Right atrium auricular region (tissue), 2 donors: ENCODE data around the gene FBXO24. TPM values are rescaled to one million over a fixed set of nuclear protein-coding genes. Genes with fewer than 3 reads are reported as not detected.

Source experiments
- DNase-seq: peaks from one replicate; pipeline ENCODE4 v3.0.0-alpha.2; 2019; ENCODE audit warnings: low spot score
- H3K27ac ChIP-seq, 2 donors: fragments of 200-600 bp; sonication (generic); 1 replicate in 1 of 2; 2 replicates in 1 of 2; pipeline ENCODE4 v1.5.1; 2016 to 2019
- H3K27me3 ChIP-seq, 2 donors: fragments of 200-600 bp; sonication (generic); one replicate each; pipeline versions ENCODE4 v1.5.1 to v1.6.0; 2017 to 2019
- H3K36me3 ChIP-seq: fragments of 200-600 bp; sonication (generic); one replicate; pipeline ENCODE4 v1.5.1; 2016
- H3K4me1 ChIP-seq, 2 donors: fragments of 200-600 bp; sonication (generic); one replicate each; pipeline versions ENCODE4 v1.5.1 to v1.6.0; 2017 to 2019
- H3K4me3 ChIP-seq, 2 donors: fragments of 200-600 bp; sonication (generic); 1 replicate in 1 of 2; 2 replicates in 1 of 2; pipeline ENCODE4 v1.5.1; 2017 to 2019; ENCODE audit warnings: mild to moderate bottlenecking in 1 of 2, moderate library complexity in 1 of 2
- H3K9me3 ChIP-seq, 2 donors: fragments of 200-600 bp; sonication (generic); one replicate each; pipeline ENCODE4 v1.5.1; 2019
- CTCF ChIP-seq, 2 donors: fragments of 200-600 bp; sonication (generic); IDR thresholded peaks; one replicate each; pipeline ENCODE4 v1.5.1; 2019; ENCODE audit warnings: antibody characterized with exemption in 2 of 2
- total RNA-seq, 2 donors: library from RNA; depleted of rRNA; stranded (reverse); fragments of >200 nt; gene quantifications; one replicate each; pipeline ENCODE4 v1.1.0, GENCODE V29; 2016

The FBXO24 gene
- total RNA-seq, 2 donors from 2014 or later: 0.20 TPM; not detected in 1

GRCh38 chr7:100575746-100576383 is 10.3 kb upstream of the FBXO24 start:
- Histone ChIP-seq H3K36me3 (peaks cover 68% of the 10 kb centered on the region), H3K4me3 (no peak overlapping the region), H3K27me3 (no peaks in the 10 kb centered on the region), H3K9me3 (no peaks in the 10 kb centered on the region), H3K4me1 (no peaks in the 10 kb centered on the region), H3K27ac (no peak overlapping the region)
- no peak for TF ChIP-seq CTCF (IDR thresholded peaks at IDR 0.05)
- DNase-seq: no peak

- no peak for DNase-seq
- TF ChIP-seq CTCF (IDR thresholded peaks at IDR 0.05): no peak
- peaks cover 75% of the 10 kb centered on the region for H3K36me3 ChIP-seq
These were observed 9.6 kb upstream of the FBXO24 start for GRCh38 chr7:100576384-100576993.

GRCh38 chr7:100577103-100577502 is 9.0 kb upstream of the FBXO24 start:
- H3K9me3 ChIP-seq: no peaks in the 10 kb centered on the region
- no peak overlapping the region for H3K27ac ChIP-seq
- H3K36me3 ChIP-seq: peaks cover 81% of the 10 kb centered on the region
- no peak for TF ChIP-seq CTCF (IDR thresholded peaks at IDR 0.05)
- no peak for DNase-seq
- no peak overlapping the region for H3K4me3 ChIP-seq
- H3K4me1 ChIP-seq: no peaks in the 10 kb centered on the region
- H3K27me3 ChIP-seq: no peaks in the 10 kb centered on the region

More at GRCh38 chr7:100576384-100576993, 9.6 kb upstream of the FBXO24 start:
- no peaks in the 10 kb centered on the region for H3K27me3 ChIP-seq
- no peaks in the 10 kb centered on the region for H3K4me1 ChIP-seq
- H3K4me3 ChIP-seq: no peak overlapping the region
- no peak overlapping the region for H3K27ac ChIP-seq
- H3K9me3 ChIP-seq: no peaks in the 10 kb centered on the region

- Histone ChIP-seq H3K4me1 (peaks cover 0 to 3% of the 10 kb centered on the region in 2 donors), H3K4me3 (no peak overlapping the region), H3K27ac (no peak overlapping the region), H3K27me3 (no peaks in the 10 kb centered on the region), H3K36me3 (peaks cover 85% of the 10 kb centered on the region), H3K9me3 (no peaks in the 10 kb centered on the region)
- TF ChIP-seq CTCF (IDR thresholded peaks at IDR 0.05): no peak
- no peak for DNase-seq
These were observed 8.6 kb upstream of the FBXO24 start for GRCh38 chr7:100577507-100577906.

- Histone ChIP-seq H3K9me3 (no peaks in the 10 kb centered on the region), H3K27me3 (no peaks in the 10 kb centered on the region), H3K4me1 (peaks cover 0 to 13% of the 10 kb centered on the region in 2 donors), H3K27ac (no peak overlapping the region), H3K4me3 (no peak overlapping the region), H3K36me3 (peaks cover 85% of the 10 kb centered on the region)
- TF ChIP-seq CTCF (IDR thresholded peaks at IDR 0.05): no peak
- DNase-seq: no peak
These were observed 7.6 kb upstream of the FBXO24 start for GRCh38 chr7:100578246-100579183.
